ENCODE results near the gene LYRM4.

GRCh38 chr6:5300206-5300764 is 39.5 kb upstream of the LYRM4 start:
- TF ChIP-seq CTCF (optimal IDR thresholded peaks at IDR 0.05 in 1 of 3, IDR thresholded peaks at IDR 0.05 in 1 of 3, conservative IDR thresholded peaks at IDR 0.05 in 1 of 3; ENCODE audit: extremely low read depth in 1 of 3, insufficient read depth in 2 of 3, low read length in 3 of 3) (no peak), EZH2 (IDR thresholded peaks at IDR 0.05; ENCODE audit: low read length) (no peak)
